ENCODE data around the gene GALNT18. TPM values are rescaled to one million over a fixed set of nuclear protein-coding genes. Genes with fewer than 3 reads are reported as not detected.

Gene GALNT18
- total and polyA plus RNA-seq, 2 of the 4 experiments (the other 2 are of a cell fraction), result 9.5 to 11.3 TPM

- H3K4me3 ChIP-seq (ENCODE audit: insufficient read depth, low read depth, low read length), result no peak overlapping the region
- H4K20me1 ChIP-seq (ENCODE audit: insufficient read depth, low read length), result no peaks in the 10 kb centered on the region
- H4K91ac ChIP-seq (ENCODE audit: insufficient read depth, low read depth, low read length), result no peak overlapping the region
- intact Hi-C loops (cut with micrococcal nuclease), result no loop called here
- H2BK20ac ChIP-seq (ENCODE audit: low read depth, low read length), result no peak overlapping the region
- no peak overlapping the region for H3K4ac ChIP-seq (ENCODE audit: low read depth, low read length)
- DNase-seq (no peak), ATAC-seq (ENCODE audit: low read depth) (no peak)
- no peak overlapping the region for H3K18ac ChIP-seq (ENCODE audit: low read depth, low read length)
- 90% methylated on average over 2 of the region's 12 CpGs; no CpG with 5 or more reads in 1 of the 2 experiments for WGBS, 2 experiments (ENCODE audit: extremely low coverage in 2 of 2, insufficient read length in 1 of 2)
- in situ Hi-C loops (cut with MboI; ENCODE audit: low sequenced_read_pairs), result no loop called here
- dilution Hi-C loops (cut with HindIII; ENCODE audit: low sequenced_read_pairs, unreplicated experiment), result no loop called here
- H2BK5ac ChIP-seq (ENCODE audit: low read depth, low read length, poor library complexity, severe bottlenecking), result no peak overlapping the region
- H3K27me3 ChIP-seq (ENCODE audit: control insufficient read depth, insufficient read depth, low read length), result peaks cover 2% of the 10 kb centered on the region; the same call in 1 of the 2 replicates
- ChIA-PET CTCF (interaction anchor here (1.2 kb wide), 1 partner anchor 11 kb away, joined by 3 read pairs; no protein-coding TSS in a partner anchor), POLR2A (ENCODE audit: unreplicated experiment) (no interaction called here)
- no peak overlapping the region for H3K23ac ChIP-seq (ENCODE audit: low read depth, low read length)
- H3K9ac ChIP-seq (ENCODE audit: low read depth, low read length), result no peak overlapping the region
- H4K8ac ChIP-seq (ENCODE audit: low read depth in 2 of 2, low read length in 2 of 2), result no peak overlapping the region
- H2BK15ac ChIP-seq (ENCODE audit: low read depth, low read length), result no peak overlapping the region
- no peaks in the 10 kb centered on the region for H3K36me3 ChIP-seq (ENCODE audit: control insufficient read depth, insufficient read depth, low read length)
- H2BK120ac ChIP-seq (ENCODE audit: low read depth, low read length), result no peak overlapping the region
- no peak overlapping the region for H2AK5ac ChIP-seq (ENCODE audit: low read depth, low read length)
- no peak overlapping the region for H3K4me2 ChIP-seq (ENCODE audit: low read depth, low read length)
- no peak overlapping the region for H3K56ac ChIP-seq (ENCODE audit: extremely low read depth, insufficient read depth, low read length)
- no peak overlapping the region for H2AFZ ChIP-seq (replicated peaks; ENCODE audit: low read length, poor library complexity)
- peaks cover 6% of the 10 kb centered on the region; the same call in 1 of the 2 replicates for H3K4me1 ChIP-seq (ENCODE audit: control insufficient read depth, insufficient read depth, low read length)
- H3K79me1 ChIP-seq (ENCODE audit: low read depth in 1 of 2, low read length in 2 of 2), result no peaks in the 10 kb centered on the region
- no TSS peak for BruUV-seq (replicated peaks)
- no peak overlapping the region for H3K27ac ChIP-seq (ENCODE audit: insufficient read depth, low read length)
- TF ChIP-seq MAFK (IDR thresholded peaks at IDR 0.05; ENCODE audit: low read depth, low read length) (no peak), RAD21 (IDR thresholded peaks at IDR 0.05; ENCODE audit: low read length) (no peak), RFX5 (IDR thresholded peaks at IDR 0.05; ENCODE audit: low read depth, low read length) (no peak), MAZ (IDR thresholded peaks at IDR 0.05; ENCODE audit: borderline replicate concordance, low read depth, low read length) (no peak), POLR2A (IDR thresholded peaks at IDR 0.05; ENCODE audit: low read depth, low read length) (no peak)
- no peaks in the 10 kb centered on the region for H3K9me3 ChIP-seq (ENCODE audit: control insufficient read depth, insufficient read depth, low read length)
- H3K9me1 ChIP-seq (ENCODE audit: insufficient read depth, low read length), result no peaks in the 10 kb centered on the region
- no peak overlapping the region for H3K14ac ChIP-seq (replicated peaks; ENCODE audit: low read depth, low read length)
- H4K5ac ChIP-seq (ENCODE audit: low read depth, low read length), result no peak overlapping the region
- H2AK9ac ChIP-seq (replicated peaks; ENCODE audit: low read depth, low read length, poor library complexity), result no peak overlapping the region
These were observed 83.4 kb downstream of the GALNT18 start for GRCh38 chr11:11538277-11538960.

All from IMR-90 (cell line).